IPS-15b (cell line): Measurements from ENCODE around the gene PACSIN1.

ENCODE experiments used
- H3K27me3 ChIP-seq: one replicate; pipeline ENCODE4 v1.6.1; 2013; ENCODE audit warnings: low read length; ENCODE audit not compliant: control insufficient read depth, insufficient read depth
- H3K36me3 ChIP-seq: one replicate; pipeline ENCODE4 v1.6.1; 2013; ENCODE audit warnings: low read length; ENCODE audit not compliant: control insufficient read depth, insufficient read depth
- H3K4me1 ChIP-seq: one replicate; pipeline ENCODE4 v1.6.1; 2013; ENCODE audit warnings: mild to moderate bottlenecking, low read length; ENCODE audit not compliant: control insufficient read depth, insufficient read depth
- H3K4me3 ChIP-seq: one replicate; pipeline ENCODE4 v1.5.1; 2013; ENCODE audit warnings: low read depth, low read length
- H3K9ac ChIP-seq: one replicate; pipeline ENCODE4 v1.6.1; 2013; ENCODE audit warnings: low read depth, mild to moderate bottlenecking, low read length
- H3K9me3 ChIP-seq: one replicate; pipeline ENCODE4 v1.6.1; 2013; ENCODE audit warnings: mild to moderate bottlenecking, low read length; ENCODE audit not compliant: control insufficient read depth, insufficient read depth

The PACSIN1 gene

GRCh38 chr6:34511915-34512737 lies 46.2 kb downstream of the PACSIN1 start:
- H3K27me3 ChIP-seq: no peaks in the 10 kb centered on the region
- no peak overlapping the region for H3K4me3 ChIP-seq
- no peaks in the 10 kb centered on the region for H3K9me3 ChIP-seq
- peaks cover 4% of the 10 kb centered on the region for H3K4me1 ChIP-seq
- no peaks in the 10 kb centered on the region for H3K36me3 ChIP-seq
- H3K9ac ChIP-seq: no peak overlapping the region

- H3K4me1 ChIP-seq: peaks cover 3% of the 10 kb centered on the region
- no peaks in the 10 kb centered on the region for H3K9me3 ChIP-seq
- H3K36me3 ChIP-seq: no peaks in the 10 kb centered on the region
- H3K4me3 ChIP-seq: no peak overlapping the region
- no peaks in the 10 kb centered on the region for H3K27me3 ChIP-seq
- H3K9ac ChIP-seq: no peak overlapping the region
Observed at GRCh38 chr6:34512738-34513115, 46.9 kb downstream of the PACSIN1 start.

- Histone ChIP-seq H3K36me3 (no peaks in the 10 kb centered on the region), H3K4me1 (peaks cover 3% of the 10 kb centered on the region), H3K9ac (no peak overlapping the region), H3K27me3 (no peaks in the 10 kb centered on the region), H3K9me3 (no peaks in the 10 kb centered on the region), H3K4me3 (no peak overlapping the region)
Observed at GRCh38 chr6:34513646-34514045, 47.8 kb downstream of the PACSIN1 start.

DNA sequence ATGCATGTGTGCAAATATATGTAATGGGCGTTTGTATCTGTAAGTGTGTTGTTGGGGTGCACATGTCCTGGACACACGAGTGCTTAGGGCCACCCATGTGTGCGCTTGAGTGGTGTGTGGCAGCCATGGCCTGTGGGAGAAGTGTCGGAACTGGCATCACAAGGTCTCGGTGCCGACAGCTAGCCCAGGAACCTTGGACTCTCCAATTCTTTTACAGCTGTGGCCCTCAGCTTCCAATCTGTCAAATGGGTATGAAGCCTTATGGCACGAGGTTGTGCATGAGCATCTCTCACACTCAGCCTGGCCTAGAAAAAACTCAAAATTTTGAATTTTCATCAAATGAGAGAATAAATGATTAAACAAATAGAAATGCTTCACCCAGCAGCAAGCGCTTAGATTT lies 48.2 kb downstream of the PACSIN1 start:
- Histone ChIP-seq H3K9me3 (no peaks in the 10 kb centered on the region), H3K27me3 (no peaks in the 10 kb centered on the region), H3K4me3 (peak overlapping the region; percentile 72), H3K36me3 (no peaks in the 10 kb centered on the region), H3K9ac (no peak overlapping the region), H3K4me1 (peaks cover 3% of the 10 kb centered on the region)

GRCh38 chr6:34514593-34515472 lies 49.0 kb downstream of the PACSIN1 start:
- no peaks in the 10 kb centered on the region for H3K36me3 ChIP-seq
- no peaks in the 10 kb centered on the region for H3K9me3 ChIP-seq
- H3K27me3 ChIP-seq: no peaks in the 10 kb centered on the region
- H3K9ac ChIP-seq: no peak overlapping the region
- peaks cover 3% of the 10 kb centered on the region for H3K4me1 ChIP-seq
- peak overlapping the region; percentile 72 for H3K4me3 ChIP-seq

DNA sequence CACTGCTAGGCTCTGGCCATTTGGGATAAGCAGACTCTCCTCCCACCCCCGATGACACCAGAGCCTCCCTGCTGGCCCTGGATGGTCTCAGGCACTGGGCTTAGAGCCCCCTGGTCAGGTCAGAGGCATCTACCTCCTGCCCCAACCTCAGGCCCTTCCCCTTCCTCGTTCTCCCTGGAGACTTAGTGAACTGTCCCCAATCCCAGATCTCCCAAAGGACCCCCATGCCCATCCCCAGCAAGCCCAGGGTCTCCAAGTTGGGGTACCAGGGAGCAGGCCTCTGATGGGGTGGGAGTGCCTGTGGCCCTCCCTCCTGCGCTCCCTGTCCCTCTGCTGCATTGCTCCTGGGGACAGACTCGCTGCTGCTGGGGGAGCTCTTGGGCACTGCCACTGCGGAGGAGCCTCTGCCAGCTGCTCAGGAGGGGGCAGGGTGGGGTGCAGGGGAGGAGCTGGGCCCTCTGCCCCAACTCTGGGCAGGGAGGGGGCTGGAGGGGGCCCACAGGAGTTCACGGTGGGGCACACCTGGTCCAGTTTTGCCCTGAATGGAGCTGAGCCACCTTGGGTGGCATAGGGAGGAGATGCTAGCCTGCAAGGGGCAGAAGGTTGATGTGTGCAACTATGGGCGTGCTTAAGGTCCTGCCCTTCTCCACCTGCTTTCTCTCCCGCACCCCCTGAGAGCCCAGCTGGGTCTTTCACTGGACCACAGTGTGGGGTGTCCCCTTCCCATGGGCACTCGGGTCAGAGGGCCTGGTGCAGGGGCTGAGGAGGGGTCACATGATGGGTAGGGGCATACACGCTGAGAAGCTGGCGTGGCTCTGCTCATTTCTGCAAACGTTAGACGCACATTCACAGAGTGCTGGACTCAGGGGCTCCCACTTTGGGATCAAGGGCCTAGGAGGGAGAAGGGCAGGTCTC lies 49.9 kb downstream of the PACSIN1 start:
- Histone ChIP-seq H3K27me3 (no peaks in the 10 kb centered on the region), H3K9me3 (no peaks in the 10 kb centered on the region), H3K36me3 (no peaks in the 10 kb centered on the region), H3K4me3 (no peak overlapping the region), H3K4me1 (peaks cover 3% of the 10 kb centered on the region), H3K9ac (no peak overlapping the region)

GRCh38 chr6:34516391-34517324 lies 50.8 kb downstream of the PACSIN1 start:
- Histone ChIP-seq H3K4me3 (no peak overlapping the region), H3K4me1 (peaks cover 3% of the 10 kb centered on the region), H3K36me3 (no peaks in the 10 kb centered on the region), H3K9me3 (no peaks in the 10 kb centered on the region), H3K9ac (no peak overlapping the region), H3K27me3 (no peaks in the 10 kb centered on the region)

DNA sequence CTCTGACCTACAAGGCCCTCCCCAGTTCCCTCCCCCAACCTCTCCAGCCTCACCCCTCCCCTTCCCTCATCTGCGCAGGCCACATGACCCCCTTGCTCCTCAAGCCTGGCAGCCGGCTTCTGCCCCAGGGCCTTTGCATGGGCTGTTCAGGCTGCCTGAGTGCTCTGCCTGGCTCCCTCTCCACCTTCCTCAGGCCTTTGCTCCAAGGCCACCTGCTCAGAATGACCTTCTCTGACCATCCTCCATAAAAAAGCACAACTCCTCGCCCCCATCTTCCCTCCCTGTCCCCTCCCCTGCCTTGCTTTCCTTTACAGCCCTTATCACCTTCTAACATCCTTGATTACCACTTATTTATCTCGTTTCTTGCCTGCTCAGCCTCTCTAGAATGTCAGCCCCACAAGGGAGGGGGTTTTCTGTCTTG lies 51.6 kb downstream of the PACSIN1 start:
- H3K4me1 ChIP-seq: peaks cover 3% of the 10 kb centered on the region
- H3K9me3 ChIP-seq: no peaks in the 10 kb centered on the region
- no peaks in the 10 kb centered on the region for H3K36me3 ChIP-seq
- no peak overlapping the region for H3K4me3 ChIP-seq
- H3K27me3 ChIP-seq: no peaks in the 10 kb centered on the region
- H3K9ac ChIP-seq: no peak overlapping the region

- Histone ChIP-seq H3K36me3 (no peaks in the 10 kb centered on the region), H3K4me1 (peaks cover 3% of the 10 kb centered on the region), H3K9ac (no peak overlapping the region), H3K27me3 (no peaks in the 10 kb centered on the region), H3K9me3 (no peaks in the 10 kb centered on the region), H3K4me3 (no peak overlapping the region)
Observed at GRCh38 chr6:34517966-34518365, 52.1 kb downstream of the PACSIN1 start.

- Histone ChIP-seq H3K4me1 (peaks cover 3% of the 10 kb centered on the region), H3K9me3 (no peaks in the 10 kb centered on the region), H3K27me3 (no peaks in the 10 kb centered on the region), H3K36me3 (no peaks in the 10 kb centered on the region), H3K9ac (no peak overlapping the region), H3K4me3 (no peak overlapping the region)
Observed at GRCh38 chr6:34518669-34519365, 52.9 kb downstream of the PACSIN1 start.
